Endothelial cell (in vitro differentiated cells): Measurements from ENCODE around the gene STIP1. TPM values are rescaled to one million over a fixed set of nuclear protein-coding genes. Genes with fewer than 3 reads are reported as not detected.

Source experiments
- DNase-seq: peaks from one replicate; pipeline ENCODE4 v3.0.0; 2021; ENCODE audit warnings: low spot score
- H3K27ac Mint-ChIP-seq: one replicate; pipeline ENCODE4 v1.8.0; 2021; ENCODE audit warnings: mixed read lengths, inconsistent platforms; ENCODE audit not compliant: unreplicated experiment
- H3K27me3 Mint-ChIP-seq: one replicate; pipeline ENCODE4 v1.8.0; 2021; ENCODE audit warnings: mild to moderate bottlenecking, moderate library complexity, mixed read lengths, inconsistent platforms; ENCODE audit not compliant: unreplicated experiment
- H3K36me3 Mint-ChIP-seq: one replicate; pipeline ENCODE4 v1.8.0; 2021; ENCODE audit warnings: mild to moderate bottlenecking, low read depth, mixed read lengths, inconsistent platforms; ENCODE audit not compliant: unreplicated experiment
- H3K4me1 Mint-ChIP-seq: one replicate; pipeline ENCODE4 v1.8.0; 2021; ENCODE audit warnings: mild to moderate bottlenecking, mixed read lengths, inconsistent platforms; ENCODE audit not compliant: unreplicated experiment
- H3K4me3 Mint-ChIP-seq: one replicate; pipeline ENCODE4 v1.8.0; 2021; ENCODE audit warnings: mild to moderate bottlenecking, mixed read lengths, inconsistent platforms; ENCODE audit not compliant: unreplicated experiment
- H3K9me3 Mint-ChIP-seq: one replicate; pipeline ENCODE4 v1.8.0; 2021; ENCODE audit warnings: mixed read lengths, inconsistent platforms; ENCODE audit not compliant: unreplicated experiment
- total RNA-seq: library from RNA; stranded (reverse); fragmentation: NEBNext Ultra II Directional; extraction: Animal tissue kit (Norgen Biotek cat#: 25700); gene quantifications from one replicate; pipeline ENCODE4 v1.2.1, GENCODE V29; 2021; ENCODE audit not compliant: unreplicated experiment
- TF ChIP-seq, protein P1 (sequence below): fragments of 200-600 bp; sonication (generic); IDR thresholded peaks from one replicate; pipeline ENCODE4 v1.5.0; 2021; ENCODE audit warnings: antibody characterized with exemption; ENCODE audit not compliant: unreplicated experiment

The STIP1 gene
- total RNA-seq, 1 donor from 2014 or later = 124 TPM

DNA sequence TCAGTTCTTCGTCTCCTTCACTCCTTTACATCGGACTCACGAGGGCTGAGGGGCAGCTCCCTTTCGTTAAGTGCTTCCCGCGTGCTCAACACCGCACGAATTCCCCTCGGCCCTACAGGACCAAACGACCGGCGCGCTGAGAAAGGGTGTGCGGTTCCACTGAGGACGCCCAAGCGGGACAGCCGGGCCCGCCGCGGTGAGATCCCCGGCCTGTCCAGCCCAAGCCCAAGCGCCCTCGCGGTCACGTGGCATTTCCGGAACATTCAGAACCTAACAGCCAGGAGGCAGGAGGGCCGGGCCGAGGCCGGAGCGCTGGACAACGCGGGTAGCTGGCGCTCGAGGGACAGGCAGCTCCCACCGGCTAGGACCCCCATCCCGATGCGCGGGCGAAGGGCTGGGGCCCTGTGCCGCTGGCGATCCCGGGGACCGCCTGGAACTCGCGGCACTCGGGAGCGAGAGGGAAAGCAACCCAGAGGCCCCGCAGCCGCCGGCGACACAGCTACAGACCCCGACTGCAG is 737 bp upstream of the STIP1 start:
- DNase-seq = peak; percentile 79
- Mint-ChIP-seq H3K4me3 (peak overlapping the region; percentile 96), H3K27me3 (peaks cover 11% of the 10 kb centered on the region), H3K4me1 (peaks cover 11% of the 10 kb centered on the region), H3K36me3 (peaks cover 3% of the 10 kb centered on the region), H3K27ac (peak overlapping the region; percentile 88), H3K9me3 (no peaks in the 10 kb centered on the region)
- TF ChIP-seq, protein P1, sequence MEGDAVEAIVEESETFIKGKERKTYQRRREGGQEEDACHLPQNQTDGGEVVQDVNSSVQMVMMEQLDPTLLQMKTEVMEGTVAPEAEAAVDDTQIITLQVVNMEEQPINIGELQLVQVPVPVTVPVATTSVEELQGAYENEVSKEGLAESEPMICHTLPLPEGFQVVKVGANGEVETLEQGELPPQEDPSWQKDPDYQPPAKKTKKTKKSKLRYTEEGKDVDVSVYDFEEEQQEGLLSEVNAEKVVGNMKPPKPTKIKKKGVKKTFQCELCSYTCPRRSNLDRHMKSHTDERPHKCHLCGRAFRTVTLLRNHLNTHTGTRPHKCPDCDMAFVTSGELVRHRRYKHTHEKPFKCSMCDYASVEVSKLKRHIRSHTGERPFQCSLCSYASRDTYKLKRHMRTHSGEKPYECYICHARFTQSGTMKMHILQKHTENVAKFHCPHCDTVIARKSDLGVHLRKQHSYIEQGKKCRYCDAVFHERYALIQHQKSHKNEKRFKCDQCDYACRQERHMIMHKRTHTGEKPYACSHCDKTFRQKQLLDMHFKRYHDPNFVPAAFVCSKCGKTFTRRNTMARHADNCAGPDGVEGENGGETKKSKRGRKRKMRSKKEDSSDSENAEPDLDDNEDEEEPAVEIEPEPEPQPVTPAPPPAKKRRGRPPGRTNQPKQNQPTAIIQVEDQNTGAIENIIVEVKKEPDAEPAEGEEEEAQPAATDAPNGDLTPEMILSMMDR = no peak

DNA sequence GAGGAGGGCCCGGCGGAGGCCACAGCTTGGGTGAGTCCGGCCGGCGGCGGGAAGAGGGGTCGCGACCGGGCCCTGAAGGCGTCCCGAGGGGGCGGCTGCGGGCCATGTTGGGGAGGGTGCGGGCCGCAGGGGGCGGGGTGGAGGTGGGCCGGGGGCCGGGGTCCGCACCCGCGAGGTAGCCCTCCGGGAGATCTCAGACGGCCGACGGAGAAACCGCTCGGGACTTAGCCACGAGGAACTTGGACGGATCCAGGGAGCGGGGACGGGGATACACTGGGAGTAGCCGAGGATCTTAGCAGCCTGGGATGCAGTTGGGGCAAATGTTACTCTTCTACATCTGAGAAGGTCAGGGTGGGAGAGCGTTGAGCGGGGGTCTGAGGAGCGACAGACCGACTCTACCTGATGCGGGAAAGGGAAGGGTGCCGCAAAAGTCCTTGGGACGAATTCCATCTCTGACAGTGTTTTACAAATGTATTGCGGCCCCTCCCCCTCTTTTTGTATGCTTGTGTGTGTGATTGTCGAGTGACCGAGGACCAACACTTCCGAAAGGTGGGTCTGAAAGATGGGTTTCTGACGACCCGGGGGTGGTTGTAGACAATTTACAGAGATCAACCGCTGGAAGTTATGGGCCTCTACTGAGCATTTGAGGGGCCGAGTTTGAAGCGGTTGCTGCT is 658 bp downstream of the STIP1 start:
- H3K9me3 Mint-ChIP-seq = no peaks in the 10 kb centered on the region
- no peak overlapping the region for H3K4me3 Mint-ChIP-seq
- H3K36me3 Mint-ChIP-seq = peaks cover 3% of the 10 kb centered on the region
- peaks cover 14% of the 10 kb centered on the region for H3K27me3 Mint-ChIP-seq
- peaks cover 11% of the 10 kb centered on the region for H3K4me1 Mint-ChIP-seq
- H3K27ac Mint-ChIP-seq = no peak overlapping the region
- DNase-seq = no peak
- TF ChIP-seq, protein P1 = no peak

DNA sequence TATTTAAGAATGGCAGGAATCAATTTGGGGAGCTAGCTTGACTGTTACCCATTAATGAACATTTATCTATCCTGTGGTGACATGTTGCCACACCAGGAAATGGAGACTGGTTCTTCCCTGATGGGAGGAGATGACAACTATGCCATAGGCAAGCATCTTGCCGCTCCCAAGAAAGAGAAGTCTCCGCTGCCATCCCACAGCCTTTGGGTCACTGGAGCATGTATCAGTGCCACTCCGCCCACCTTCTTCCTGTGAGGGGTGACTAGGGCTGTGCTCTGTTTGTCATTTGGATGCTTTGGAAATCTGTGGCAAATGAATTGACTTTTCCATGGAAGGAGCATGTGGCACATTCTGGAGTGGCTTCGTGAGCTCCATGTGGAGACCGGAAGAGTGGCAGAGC is 6.5 kb downstream of the STIP1 start:
- no peaks in the 10 kb centered on the region for H3K9me3 Mint-ChIP-seq
- H3K4me1 Mint-ChIP-seq = peaks cover 3% of the 10 kb centered on the region
- peaks cover 33% of the 10 kb centered on the region for H3K36me3 Mint-ChIP-seq
- DNase-seq = no peak
- H3K27me3 Mint-ChIP-seq = peaks cover 2% of the 10 kb centered on the region
- H3K27ac Mint-ChIP-seq = no peak overlapping the region
- TF ChIP-seq, protein P1 = no peak
- no peak overlapping the region for H3K4me3 Mint-ChIP-seq

DNA sequence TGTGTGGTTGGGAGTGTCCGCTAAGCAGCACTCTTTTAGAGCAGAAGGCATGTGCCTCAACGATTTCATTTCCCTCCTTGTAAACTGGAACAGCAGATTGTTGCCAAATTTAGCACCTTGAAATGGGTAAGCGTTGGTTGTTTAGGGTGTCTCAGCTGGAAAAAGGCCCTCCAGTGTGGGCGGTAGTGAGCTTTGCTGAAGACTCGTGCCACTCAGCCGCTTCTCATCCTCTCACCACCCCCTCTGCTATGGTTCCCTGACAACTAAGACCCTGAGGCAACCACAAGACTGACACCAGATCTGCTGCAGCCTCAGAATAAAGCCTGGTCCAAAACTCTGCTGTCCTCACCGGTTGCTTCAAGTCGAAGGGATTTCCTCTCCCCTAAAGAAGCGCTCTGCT is 10.7 kb downstream of the STIP1 start:
- Mint-ChIP-seq H3K36me3 (peaks cover 49% of the 10 kb centered on the region), H3K4me3 (no peak overlapping the region), H3K27me3 (peaks cover 3% of the 10 kb centered on the region), H3K4me1 (no peaks in the 10 kb centered on the region), H3K27ac (no peak overlapping the region), H3K9me3 (no peaks in the 10 kb centered on the region)
- DNase-seq = no peak
- TF ChIP-seq, protein P1 = no peak

DNA sequence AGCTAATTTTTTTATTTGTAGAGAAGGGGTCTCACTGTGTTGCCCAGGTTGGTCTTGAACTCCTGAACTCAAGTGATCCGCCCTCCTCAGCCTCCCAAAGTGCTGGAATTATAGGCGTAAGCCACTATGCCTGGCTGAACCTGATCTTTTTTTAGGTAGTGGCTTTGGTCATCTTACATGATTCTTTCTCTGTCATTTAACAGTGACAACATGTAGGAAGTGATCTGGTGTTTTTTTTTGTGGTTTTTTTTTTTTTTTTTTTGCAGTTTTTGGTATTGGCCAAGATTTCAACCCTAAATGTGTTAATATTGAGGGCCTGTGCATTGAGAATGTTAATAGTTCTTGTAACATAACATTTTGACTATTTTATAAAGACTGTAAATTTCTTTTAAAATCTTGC is 12.5 kb downstream of the STIP1 start:
- Mint-ChIP-seq H3K27ac (no peak overlapping the region), H3K27me3 (peaks cover 7% of the 10 kb centered on the region), H3K9me3 (no peaks in the 10 kb centered on the region), H3K4me1 (peaks cover 4% of the 10 kb centered on the region), H3K36me3 (peaks cover 54% of the 10 kb centered on the region), H3K4me3 (no peak overlapping the region)
- no peak for DNase-seq
- TF ChIP-seq, protein P1 = no peak
